HCT116 (cell line): ENCODE results near the gene FYCO1.

ENCODE experiments used
- CEBPB ChIP-seq: IDR thresholded peaks from 2 replicates; pipeline ENCODE4 v1.6.1; 2012; ENCODE audit warnings: low read depth
- ELF1 ChIP-seq: IDR thresholded peaks from 2 replicates; pipeline ENCODE4 v1.6.1; 2012; ENCODE audit warnings: low read depth, borderline replicate concordance
- EZH2 ChIP-seq: fragments of 200-600 bp; sonication (generic); IDR thresholded peaks from 2 replicates; pipeline ENCODE4 v1.6.1; 2017; ENCODE audit warnings: antibody characterized with exemption, mixed run types
- EZH2phosphoT487 ChIP-seq: fragments of 200-600 bp; IDR thresholded peaks from 2 replicates; pipeline ENCODE4 v1.6.1; 2018; ENCODE audit warnings: antibody characterized with exemption, borderline replicate concordance
- POLR2A ChIP-seq: IDR thresholded peaks from 2 replicates; pipeline ENCODE4 v1.7.0; 2011; ENCODE audit warnings: borderline replicate concordance; ENCODE audit not compliant: insufficient read depth, insufficient read length; ENCODE audit errors: extremely low read depth
- POLR2AphosphoS5 ChIP-seq: IDR thresholded peaks from 2 replicates; pipeline ENCODE4 v1.6.1; 2011; ENCODE audit warnings: mild to moderate bottlenecking, low read depth, low read length, moderate library complexity
- TF ChIP-seq, protein P1 (sequence below), 3 experiments: fragments of 200-600 bp in 1 of 3; sonication (generic) in 1 of 3; IDR thresholded peaks in 2 of 3; conservative IDR thresholded peaks in 1 of 3; 2 replicates each; pipeline ENCODE4 v1.5.1; 2012 to 2017; ENCODE audit warnings: low read depth in 2 of 3, low read length in 2 of 3, antibody characterized with exemption in 1 of 3, borderline replicate concordance in 1 of 3, control low read depth in 1 of 3, mild to moderate bottlenecking in 1 of 3, mixed read lengths in 1 of 3, mixed run types in 1 of 3, moderate library complexity in 1 of 3; ENCODE audit not compliant: insufficient read depth in 1 of 3

DNA sequence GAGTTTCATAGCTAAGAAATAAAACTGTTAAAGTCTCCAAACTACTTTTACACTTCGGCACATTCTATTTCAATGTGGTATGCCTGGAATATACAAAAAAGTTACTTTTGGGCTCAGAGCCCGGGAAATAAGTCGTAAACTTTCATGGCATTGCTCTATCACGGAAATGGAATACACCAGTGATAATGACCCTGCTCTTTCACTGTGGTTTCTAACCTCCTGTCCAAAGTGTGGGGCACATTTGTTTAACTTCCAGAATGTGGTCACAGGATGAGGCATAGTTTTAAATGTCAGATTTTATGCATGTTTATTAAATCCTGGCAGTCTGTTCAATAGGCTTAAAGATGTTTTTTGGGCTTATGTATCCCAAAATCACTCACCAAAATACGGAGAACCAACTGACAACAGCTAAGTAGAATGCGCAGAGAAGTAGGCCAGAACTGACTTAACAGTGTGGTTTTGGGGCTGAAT is 47.3 kb downstream of the FYCO1 start:
- TF ChIP-seq POLR2AphosphoS5 = no peak
- TF ChIP-seq, protein P1, sequence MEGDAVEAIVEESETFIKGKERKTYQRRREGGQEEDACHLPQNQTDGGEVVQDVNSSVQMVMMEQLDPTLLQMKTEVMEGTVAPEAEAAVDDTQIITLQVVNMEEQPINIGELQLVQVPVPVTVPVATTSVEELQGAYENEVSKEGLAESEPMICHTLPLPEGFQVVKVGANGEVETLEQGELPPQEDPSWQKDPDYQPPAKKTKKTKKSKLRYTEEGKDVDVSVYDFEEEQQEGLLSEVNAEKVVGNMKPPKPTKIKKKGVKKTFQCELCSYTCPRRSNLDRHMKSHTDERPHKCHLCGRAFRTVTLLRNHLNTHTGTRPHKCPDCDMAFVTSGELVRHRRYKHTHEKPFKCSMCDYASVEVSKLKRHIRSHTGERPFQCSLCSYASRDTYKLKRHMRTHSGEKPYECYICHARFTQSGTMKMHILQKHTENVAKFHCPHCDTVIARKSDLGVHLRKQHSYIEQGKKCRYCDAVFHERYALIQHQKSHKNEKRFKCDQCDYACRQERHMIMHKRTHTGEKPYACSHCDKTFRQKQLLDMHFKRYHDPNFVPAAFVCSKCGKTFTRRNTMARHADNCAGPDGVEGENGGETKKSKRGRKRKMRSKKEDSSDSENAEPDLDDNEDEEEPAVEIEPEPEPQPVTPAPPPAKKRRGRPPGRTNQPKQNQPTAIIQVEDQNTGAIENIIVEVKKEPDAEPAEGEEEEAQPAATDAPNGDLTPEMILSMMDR (IDR thresholded peaks at IDR 0.05 in 2 of 3, conservative IDR thresholded peaks at IDR 0.05 in 1 of 3; ENCODE audit: borderline replicate concordance in 1 of 3, insufficient read depth in 1 of 3, low read depth in 2 of 3, low read length in 2 of 3) = no peak
- no peak for TF ChIP-seq POLR2A
- TF ChIP-seq EZH2phosphoT487 = no peak
- no peak for TF ChIP-seq ELF1
- no peak for TF ChIP-seq CEBPB
- TF ChIP-seq EZH2 = no peak
